C4-2B (cell line): Measurements from ENCODE around the gene ATG9B.

Experiments
- ZFX ChIP-seq: fragments of 450-650 bp; IDR thresholded peaks from 2 replicates; pipeline ENCODE4 v1.6.1; 2017
- TF ChIP-seq, protein P1 (sequence below): fragments of 450-650 bp; conservative IDR thresholded peaks from 2 replicates; pipeline ENCODE4 v1.5.1; 2017; ENCODE audit warnings: mild to moderate bottlenecking

DNA sequence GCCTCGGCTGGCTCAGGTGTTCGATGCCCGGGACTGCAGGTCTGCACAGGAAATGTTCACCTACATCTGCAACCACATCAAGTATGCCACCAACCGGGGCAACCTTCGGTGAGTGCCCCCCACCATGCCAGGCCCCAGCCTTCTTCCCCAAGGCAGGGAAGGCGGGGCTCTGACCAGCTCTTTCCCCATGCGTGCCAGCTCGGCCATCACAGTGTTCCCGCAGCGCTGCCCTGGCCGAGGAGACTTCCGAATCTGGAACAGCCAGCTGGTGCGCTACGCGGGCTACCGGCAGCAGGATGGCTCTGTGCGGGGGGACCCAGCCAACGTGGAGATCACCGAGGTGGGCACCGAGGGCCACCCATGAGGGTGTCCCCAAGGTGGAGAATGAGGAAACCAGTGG is 26.0 kb downstream of the ATG9B start:
- TF ChIP-seq, protein P1, sequence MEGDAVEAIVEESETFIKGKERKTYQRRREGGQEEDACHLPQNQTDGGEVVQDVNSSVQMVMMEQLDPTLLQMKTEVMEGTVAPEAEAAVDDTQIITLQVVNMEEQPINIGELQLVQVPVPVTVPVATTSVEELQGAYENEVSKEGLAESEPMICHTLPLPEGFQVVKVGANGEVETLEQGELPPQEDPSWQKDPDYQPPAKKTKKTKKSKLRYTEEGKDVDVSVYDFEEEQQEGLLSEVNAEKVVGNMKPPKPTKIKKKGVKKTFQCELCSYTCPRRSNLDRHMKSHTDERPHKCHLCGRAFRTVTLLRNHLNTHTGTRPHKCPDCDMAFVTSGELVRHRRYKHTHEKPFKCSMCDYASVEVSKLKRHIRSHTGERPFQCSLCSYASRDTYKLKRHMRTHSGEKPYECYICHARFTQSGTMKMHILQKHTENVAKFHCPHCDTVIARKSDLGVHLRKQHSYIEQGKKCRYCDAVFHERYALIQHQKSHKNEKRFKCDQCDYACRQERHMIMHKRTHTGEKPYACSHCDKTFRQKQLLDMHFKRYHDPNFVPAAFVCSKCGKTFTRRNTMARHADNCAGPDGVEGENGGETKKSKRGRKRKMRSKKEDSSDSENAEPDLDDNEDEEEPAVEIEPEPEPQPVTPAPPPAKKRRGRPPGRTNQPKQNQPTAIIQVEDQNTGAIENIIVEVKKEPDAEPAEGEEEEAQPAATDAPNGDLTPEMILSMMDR, result no peak
- TF ChIP-seq ZFX, result no peak
